GM12874 (cell line): ENCODE data around the gene PHKG2.

ENCODE experiments used
- CTCF ChIP-seq: IDR thresholded peaks from 2 replicates; pipeline ENCODE4 v1.5.1; 2011; ENCODE audit warnings: low read depth, mild to moderate bottlenecking, control low read depth, low read length, moderate library complexity; ENCODE audit not compliant: insufficient read depth

The PHKG2 gene

GRCh38 chr16:30750876-30751465 lies 2.7 kb downstream of the PHKG2 start:
- no peak for TF ChIP-seq CTCF

- TF ChIP-seq CTCF, result no peak
Observed at GRCh38 chr16:30753596-30753995, 5.4 kb downstream of the PHKG2 start.

GRCh38 chr16:30755955-30756780 lies 7.9 kb downstream of the PHKG2 start:
- no peak for TF ChIP-seq CTCF

- TF ChIP-seq CTCF, result no peak
Observed at GRCh38 chr16:30756781-30757100, 8.5 kb downstream of the PHKG2 start.

GRCh38 chr16:30757316-30757715 lies 9.1 kb downstream of the PHKG2 start:
- TF ChIP-seq CTCF, result no peak

GRCh38 chr16:30758988-30759491 lies 10.8 kb downstream of the PHKG2 start:
- no peak for TF ChIP-seq CTCF

GRCh38 chr16:30760001-30760559 lies 11.9 kb downstream of the PHKG2 start:
- no peak for TF ChIP-seq CTCF
